Measurements from ENCODE around the gene PCK2.

- TF ChIP-seq YY1 (IDR thresholded peaks at IDR 0.05): peak; percentile 22
- TF ChIP-seq HNF4G (IDR thresholded peaks at IDR 0.05): no peak
- TF ChIP-seq CTCF (IDR thresholded peaks at IDR 0.05; ENCODE audit: low read depth, low read length, missing input control): no peak
- peak; percentile 98 for TF ChIP-seq TAF1 (conservative IDR thresholded peaks at IDR 0.05)
- peak; percentile 93 for TF ChIP-seq REST (IDR thresholded peaks at IDR 0.05)
These were observed 20.7 kb downstream of the PCK2 start, which contains the start of the genes DCAF11 and NRL for GRCh38 chr14:24114532-24115421.

Data from liver (tissue), 3 donors.